ENCODE measurements around the gene ZSCAN22. TPM values are rescaled to one million over a fixed set of nuclear protein-coding genes. Genes with fewer than 3 reads are reported as not detected.

The ZSCAN22 gene
- total and polyA plus RNA-seq, 2 donors (not counting 3 experiments of a cell fraction or from before 2014, with no cell fraction given): 3.6 to 3.7 TPM

DNA sequence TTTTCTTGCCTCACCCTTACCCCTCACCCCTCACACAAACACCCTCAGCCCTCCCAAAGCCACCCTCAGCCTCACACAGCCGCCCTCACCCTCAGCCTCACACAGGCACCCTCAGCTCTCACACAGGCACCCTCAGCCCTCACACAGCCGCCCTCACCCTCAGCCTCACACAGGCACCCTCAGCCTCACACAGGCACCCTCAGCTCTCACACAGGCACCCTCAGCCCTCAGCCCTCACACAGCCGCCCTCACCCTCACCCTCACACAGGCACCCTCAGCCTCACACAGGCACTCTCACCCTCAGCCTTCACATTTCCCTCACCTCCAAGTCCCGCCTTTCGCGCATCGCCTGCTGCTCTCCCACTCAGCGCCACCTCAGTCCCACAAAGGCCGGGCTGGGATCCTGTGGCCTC, 287 bp upstream of the ZSCAN22 start:
- no TSS peak for BruUV-seq (replicated peaks)
- H3K9me3 ChIP-seq (replicated peaks; ENCODE audit: control insufficient read depth, insufficient read depth, low read length): no peaks in the 10 kb centered on the region
- DNase-seq (ENCODE audit: low read depth, low spot score) (no peak), FAIRE-seq (no peak)
- dilution Hi-C loops (cut with MboI; ENCODE audit: extremely low pct_ligation_motif_present, low sequenced_read_pairs): no loop called here
- H3K27me3 ChIP-seq (ENCODE audit: control insufficient read depth in 2 of 2, insufficient read depth in 2 of 2, low read length in 2 of 2): no peaks in the 10 kb centered on the region
- intact Hi-C loops (cut with micrococcal nuclease): loop anchor here (1.0 to 2.0 kb wide), 3 partner anchors 21 to 114 kb away; partner anchors contain the start of genes ERVK3-1, ZNF132 and ZNF8
- peak overlapping the region; percentile 53 for H3K9ac ChIP-seq (replicated peaks; ENCODE audit: extremely low read depth, insufficient read depth, low read length)
- no peaks in the 10 kb centered on the region for H4K20me1 ChIP-seq (replicated peaks; ENCODE audit: control insufficient read depth, extremely low read depth, insufficient read depth, low read length)
- TF ChIP-seq POLR2AphosphoS5 (IDR thresholded peaks at IDR 0.05; ENCODE audit: insufficient read depth, low read depth, low read length): no peak
- no peak for TF ChIP-seq JUN (IDR thresholded peaks at IDR 0.05; ENCODE audit: borderline replicate concordance, insufficient read depth, insufficient read length, low read depth)
- no peak for TF ChIP-seq MYC (IDR thresholded peaks at IDR 0.05; ENCODE audit: low read depth, low read length)
- TF ChIP-seq, protein P1, sequence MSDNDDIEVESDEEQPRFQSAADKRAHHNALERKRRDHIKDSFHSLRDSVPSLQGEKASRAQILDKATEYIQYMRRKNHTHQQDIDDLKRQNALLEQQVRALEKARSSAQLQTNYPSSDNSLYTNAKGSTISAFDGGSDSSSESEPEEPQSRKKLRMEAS (IDR thresholded peaks at IDR 0.05; ENCODE audit: insufficient read depth, insufficient read length): no peak
- no peak for TF ChIP-seq GATA2 (IDR thresholded peaks at IDR 0.05; ENCODE audit: insufficient read depth, insufficient read length, low read depth, low read length)
- TF ChIP-seq CTCF (IDR thresholded peaks at IDR 0.05; ENCODE audit: extremely low read depth in 1 of 2, insufficient read depth in 1 of 2, low read depth in 1 of 2, low read length in 2 of 2): no peak
- TF ChIP-seq FOS (IDR thresholded peaks at IDR 0.05; ENCODE audit: borderline replicate concordance, insufficient read depth, low read length): no peak
- no peak for TF ChIP-seq POLR2A (IDR thresholded peaks at IDR 0.05; ENCODE audit: low read depth, low read length)
- TF ChIP-seq EZH2 (IDR thresholded peaks at IDR 0.05; ENCODE audit: borderline replicate concordance, low read depth, low read length, severe bottlenecking): no peak
- H3K79me2 ChIP-seq (ENCODE audit: control insufficient read depth, insufficient read depth, low read length): peaks cover 18% of the 10 kb centered on the region
- peak overlapping the region; percentile 74 for H3K4me2 ChIP-seq (ENCODE audit: insufficient read depth, low read length)
- peak overlapping the region; percentile 3 to 63 (median 56) for H3K4me3 ChIP-seq (replicated peaks in 1 of 3; ENCODE audit: insufficient read depth in 1 of 3, low read depth in 1 of 3, low read length in 3 of 3)
- no peaks in the 10 kb centered on the region for H3K36me3 ChIP-seq (ENCODE audit: control insufficient read depth in 2 of 2, extremely low read depth in 1 of 2, insufficient read depth in 2 of 2, low read length in 2 of 2)
- ChIA-PET CTCF (interaction anchor here (0.7 to 1.4 kb wide), 5 partner anchors 9 to 108 kb away, joined by 3 to 5 read pairs (median 3); partner anchors contain the start of genes ZNF497 and ZNF544), POLR2A (interaction anchor here (0.6 kb wide), 1 partner anchor 17 kb away, joined by 5 read pairs; no protein-coding TSS in a partner anchor)
- H3K9me1 ChIP-seq (replicated peaks; ENCODE audit: control insufficient read depth, extremely low read depth, insufficient read depth, low read length): no peaks in the 10 kb centered on the region
- peaks cover 12% of the 10 kb centered on the region for H3K4me1 ChIP-seq (ENCODE audit: control insufficient read depth, extremely low read depth, insufficient read depth, low read length)
- peak overlapping the region; percentile 67 for H2AFZ ChIP-seq (ENCODE audit: low read depth, low read length)
- H3K27ac ChIP-seq (ENCODE audit: insufficient read depth, low read depth, low read length): no peak overlapping the region
